Measurements from ENCODE around the gene SFSWAP. TPM values are rescaled to one million over a fixed set of nuclear protein-coding genes. Genes with fewer than 3 reads are reported as not detected.

SFSWAP gene
- total and polyA plus RNA-seq, 2 of the 8 experiments (the other 6 are each of a cell fraction or from before 2014, with no cell fraction given), result 36.5 to 49.5 TPM

DNA sequence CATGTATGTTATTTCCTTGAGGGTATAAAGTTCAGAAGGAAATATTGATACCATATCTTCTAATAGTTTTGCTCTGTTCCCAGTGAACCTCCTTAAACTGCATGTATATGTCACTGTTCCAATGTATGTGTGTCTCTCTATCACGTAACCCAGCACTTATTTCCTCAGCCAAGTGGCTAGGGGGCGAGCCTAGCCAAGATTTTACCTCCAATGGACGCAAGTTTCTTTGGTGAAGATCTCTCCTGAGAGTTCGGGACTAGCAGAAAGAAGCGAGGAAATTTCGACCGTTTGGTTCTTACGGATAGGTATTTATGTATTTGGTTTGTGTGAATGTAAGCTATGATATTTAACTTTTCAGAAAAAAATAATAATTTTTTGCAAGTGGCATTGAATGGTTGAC, 2.5 kb downstream of the SFSWAP start:
- Histone ChIP-seq H3K4me3 (ENCODE audit: extremely low read depth in 1 of 4, insufficient read depth in 2 of 4, low read depth in 3 of 4, low read length in 4 of 4) (no peak overlapping the region), H3K4me2 (ENCODE audit: insufficient read depth in 1 of 2, low read depth in 2 of 2, low read length in 2 of 2) (no peak overlapping the region; a peak in 1 of 4 replicates)
- POLR2A ChIA-PET (ENCODE audit: partially characterized antibody), result interaction anchor here (0.9 kb wide), 1 partner anchor 60 kb away, joined by 3 read pairs; no protein-coding TSS in a partner anchor

More for the DNA sequence above, 2.5 kb downstream of the SFSWAP start:
- Histone ChIP-seq H3K23ac (ENCODE audit: insufficient read length) (no peak overlapping the region), H2BK5ac (ENCODE audit: low read depth, low read length) (no peak overlapping the region), H3K9me3 (ENCODE audit: insufficient read depth in 2 of 2, low read depth in 1 of 2, low read length in 1 of 2) (no peaks in the 10 kb centered on the region), H3K79me1 (ENCODE audit: low read depth, low read length) (no peaks in the 10 kb centered on the region; the same call in 1 of the 2 replicates), H3K18ac (ENCODE audit: extremely low read depth, low read length) (no peak overlapping the region), H3K56ac (replicated peaks; ENCODE audit: insufficient read length, low read depth, low read length) (no peak overlapping the region), H2BK12ac (ENCODE audit: low read depth, low read length) (no peak overlapping the region), H3K27ac (ENCODE audit: low read depth, low read length) (no peak overlapping the region), H3K14ac (ENCODE audit: insufficient read length) (no peak overlapping the region), H4K8ac (ENCODE audit: extremely low read depth, insufficient read depth, low read length) (no peak overlapping the region), H3K4me1 (replicated peaks in 1 of 4; ENCODE audit: control insufficient read depth in 3 of 4, insufficient read depth in 4 of 4, low read length in 3 of 4) (peaks cover 0 to 4% (median 1%) of the 10 kb centered on the region in 4 experiments; a peak in 6 of 7 replicates), H4K91ac (replicated peaks; ENCODE audit: insufficient read length, low read length) (no peak overlapping the region), H3K23me2 (ENCODE audit: low read depth, low read length) (peaks cover 9% of the 10 kb centered on the region; the same call in 1 of the 2 replicates), H3K27me3 (replicated peaks in 1 of 4; ENCODE audit: control insufficient read depth in 3 of 4, extremely low read depth in 1 of 4, insufficient read depth in 3 of 4, low read length in 3 of 4) (no peaks in the 10 kb centered on the region), H2AK5ac (ENCODE audit: low read depth, low read length) (no peak overlapping the region), H4K5ac (ENCODE audit: insufficient read length, low read depth, low read length) (no peak overlapping the region), H2BK15ac (ENCODE audit: low read length) (no peak overlapping the region), H3K36me3 (ENCODE audit: control insufficient read depth in 2 of 4, insufficient read depth in 4 of 4, low read length in 3 of 4) (peaks cover 17 to 40% (median 34%) of the 10 kb centered on the region in 4 experiments), H2BK120ac (replicated peaks; ENCODE audit: low read depth, low read length) (no peak overlapping the region), H3K9ac (replicated peaks in 1 of 4; ENCODE audit: extremely low read depth in 1 of 4, low read depth in 3 of 4, low read length in 3 of 4) (no peak overlapping the region), H2BK20ac (ENCODE audit: low read length) (no peak overlapping the region), H3K4ac (replicated peaks; ENCODE audit: insufficient read length, low read depth, low read length) (no peak overlapping the region), H2AFZ (ENCODE audit: low read length) (no peak overlapping the region), H4K20me1 (replicated peaks in 1 of 2; ENCODE audit: control insufficient read depth in 1 of 2, insufficient read depth in 2 of 2, low read length in 2 of 2) (peaks cover 5 to 6% of the 10 kb centered on the region in 2 experiments), H3K79me2 (ENCODE audit: control insufficient read depth in 1 of 2, insufficient read depth in 2 of 2, low read length in 2 of 2) (peaks cover 15 to 32% of the 10 kb centered on the region in 2 experiments)
- CTCF ChIA-PET (ENCODE audit: partially characterized antibody), result interaction anchor here (1.2 to 2.1 kb wide), 5 partner anchors 12 to 196 kb away, joined by 3 to 5 read pairs (median 3); no protein-coding TSS in a partner anchor
- WGBS, 2 experiments (ENCODE audit: extremely low coverage in 1 of 2, insufficient coverage in 1 of 2, insufficient read length in 1 of 2, insufficient replicate concordance in 2 of 2, low coverage in 1 of 2, low lambda C conversion rate in 2 of 2, missing lambda C conversion rate in 1 of 2), result 84 to 100% methylated on average over 4 to 8 of the region's 8 CpGs
- DNase-seq (ENCODE audit: low read depth in 1 of 2, low spot score in 2 of 2) (no peak), FAIRE-seq (no peak)
- TF ChIP-seq, protein P1, sequence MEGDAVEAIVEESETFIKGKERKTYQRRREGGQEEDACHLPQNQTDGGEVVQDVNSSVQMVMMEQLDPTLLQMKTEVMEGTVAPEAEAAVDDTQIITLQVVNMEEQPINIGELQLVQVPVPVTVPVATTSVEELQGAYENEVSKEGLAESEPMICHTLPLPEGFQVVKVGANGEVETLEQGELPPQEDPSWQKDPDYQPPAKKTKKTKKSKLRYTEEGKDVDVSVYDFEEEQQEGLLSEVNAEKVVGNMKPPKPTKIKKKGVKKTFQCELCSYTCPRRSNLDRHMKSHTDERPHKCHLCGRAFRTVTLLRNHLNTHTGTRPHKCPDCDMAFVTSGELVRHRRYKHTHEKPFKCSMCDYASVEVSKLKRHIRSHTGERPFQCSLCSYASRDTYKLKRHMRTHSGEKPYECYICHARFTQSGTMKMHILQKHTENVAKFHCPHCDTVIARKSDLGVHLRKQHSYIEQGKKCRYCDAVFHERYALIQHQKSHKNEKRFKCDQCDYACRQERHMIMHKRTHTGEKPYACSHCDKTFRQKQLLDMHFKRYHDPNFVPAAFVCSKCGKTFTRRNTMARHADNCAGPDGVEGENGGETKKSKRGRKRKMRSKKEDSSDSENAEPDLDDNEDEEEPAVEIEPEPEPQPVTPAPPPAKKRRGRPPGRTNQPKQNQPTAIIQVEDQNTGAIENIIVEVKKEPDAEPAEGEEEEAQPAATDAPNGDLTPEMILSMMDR (IDR thresholded peaks at IDR 0.05; ENCODE audit: control extremely low read depth in 1 of 3, insufficient read depth in 1 of 3, low read depth in 1 of 3, low read length in 3 of 3), result peak; percentile 12 to 56 (median 34)
- no peak for TF ChIP-seq HDAC6 (IDR thresholded peaks at IDR 0.05; ENCODE audit: low read depth, low read length)
- no peak for TF ChIP-seq CBX5 (IDR thresholded peaks at IDR 0.05; ENCODE audit: low read depth, low read length)
- TF ChIP-seq RAD21 (IDR thresholded peaks at IDR 0.05 in 1 of 2, conservative IDR thresholded peaks at IDR 0.05 in 1 of 2; ENCODE audit: low read depth in 2 of 2, low read length in 2 of 2), result peak; percentile 57 to 71
- TF ChIP-seq SIRT6 (IDR thresholded peaks at IDR 0.05; ENCODE audit: low read length), result no peak
- TF ChIP-seq SP1 (IDR thresholded peaks at IDR 0.05; ENCODE audit: low read depth, low read length), result no peak
